PC-3 (cell line): ENCODE data around the gene DLGAP4.

Experiments used
- EZH2phosphoT487 ChIP-seq: fragments of 300-600 bp; sonication (generic); IDR thresholded peaks from 2 replicates; pipeline ENCODE4 v1.6.1; 2018; ENCODE audit warnings: mild to moderate bottlenecking, antibody characterized with exemption, low read length, borderline replicate concordance
- TF ChIP-seq, protein P1 (sequence below): fragments of 300-600 bp; sonication (generic); conservative IDR thresholded peaks from 2 replicates; pipeline ENCODE4 v1.5.1; 2017; ENCODE audit warnings: antibody characterized with exemption, low read depth, mild to moderate bottlenecking, low read length

DNA sequence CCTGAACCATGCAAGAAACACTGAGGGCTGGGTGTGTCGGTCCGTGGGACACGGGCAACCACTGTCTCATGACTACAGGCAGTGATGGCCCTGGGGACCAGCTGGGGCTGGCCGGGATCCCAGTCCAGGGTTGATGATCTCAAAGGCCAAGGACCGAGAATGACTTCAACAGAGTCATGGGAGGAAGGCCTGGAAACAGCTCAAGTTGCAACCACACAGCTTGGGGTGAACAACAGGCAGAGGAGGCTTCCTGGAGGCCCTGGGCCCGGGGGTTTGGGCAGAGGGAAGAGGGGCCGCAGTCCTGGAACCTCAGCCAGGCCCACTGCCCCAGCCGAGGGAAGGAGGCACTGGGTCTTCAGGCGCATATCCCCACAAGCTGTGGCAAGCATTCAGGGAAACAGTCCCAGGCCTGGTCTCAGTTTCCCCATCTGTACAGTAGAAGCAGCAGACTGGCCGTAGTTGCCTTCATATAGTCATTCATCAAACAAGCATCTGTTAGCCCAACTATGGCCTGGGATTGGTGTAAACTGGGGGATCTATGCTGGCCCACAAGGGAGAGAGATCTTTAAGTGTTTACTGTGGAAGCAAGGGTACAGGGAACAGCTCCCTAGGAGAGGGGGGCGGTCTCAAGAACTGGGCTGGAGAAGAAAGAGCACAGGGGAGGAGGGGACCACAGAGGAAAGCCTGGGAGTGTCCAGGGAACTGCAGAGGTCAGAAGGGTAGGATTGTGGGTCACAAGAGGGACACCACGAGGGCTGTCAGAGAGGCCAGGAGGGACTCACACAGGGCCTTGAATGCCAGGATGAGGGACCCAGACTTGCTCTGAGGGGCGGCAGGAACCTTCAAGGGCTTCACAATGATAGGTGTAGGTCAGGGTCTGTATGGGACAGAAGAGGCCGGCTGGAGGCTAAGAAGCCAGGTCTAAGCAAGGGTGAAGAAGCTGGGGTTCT, 237.3 kb downstream of the DLGAP4 start:
- TF ChIP-seq, protein P1, sequence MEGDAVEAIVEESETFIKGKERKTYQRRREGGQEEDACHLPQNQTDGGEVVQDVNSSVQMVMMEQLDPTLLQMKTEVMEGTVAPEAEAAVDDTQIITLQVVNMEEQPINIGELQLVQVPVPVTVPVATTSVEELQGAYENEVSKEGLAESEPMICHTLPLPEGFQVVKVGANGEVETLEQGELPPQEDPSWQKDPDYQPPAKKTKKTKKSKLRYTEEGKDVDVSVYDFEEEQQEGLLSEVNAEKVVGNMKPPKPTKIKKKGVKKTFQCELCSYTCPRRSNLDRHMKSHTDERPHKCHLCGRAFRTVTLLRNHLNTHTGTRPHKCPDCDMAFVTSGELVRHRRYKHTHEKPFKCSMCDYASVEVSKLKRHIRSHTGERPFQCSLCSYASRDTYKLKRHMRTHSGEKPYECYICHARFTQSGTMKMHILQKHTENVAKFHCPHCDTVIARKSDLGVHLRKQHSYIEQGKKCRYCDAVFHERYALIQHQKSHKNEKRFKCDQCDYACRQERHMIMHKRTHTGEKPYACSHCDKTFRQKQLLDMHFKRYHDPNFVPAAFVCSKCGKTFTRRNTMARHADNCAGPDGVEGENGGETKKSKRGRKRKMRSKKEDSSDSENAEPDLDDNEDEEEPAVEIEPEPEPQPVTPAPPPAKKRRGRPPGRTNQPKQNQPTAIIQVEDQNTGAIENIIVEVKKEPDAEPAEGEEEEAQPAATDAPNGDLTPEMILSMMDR = no peak
- no peak for TF ChIP-seq EZH2phosphoT487
